Activated naive CD4-positive, alpha-beta T cell treated with anti-CD3 and anti-CD28 coated beads for 36 hours (primary cell): Measurements from ENCODE around the gene ZFAND6. TPM values are rescaled to one million over a fixed set of nuclear protein-coding genes. Genes with fewer than 3 reads are reported as not detected.
A peak's percentile ranks its signal among the peaks of the same experiment; 100 is the strongest.
"Not testable (repeated sequence)": the region's sequence is repeated elsewhere in the genome, so short reads cannot be mapped to it uniquely, and the experiment has no call there.

Experiments used
- CTCF ChIA-PET: fragments of 350-600 bp; sonication (Branson Sonifier 250); formaldehyde crosslinking; loops from one replicate; lab custom pipeline; 2021; ENCODE audit warnings: antibody characterized with exemption; lab: Charles Lee
- DNase-seq: peaks from one replicate; pipeline ENCODE4 v3.0.0-alpha.2; 2020
- H3K27ac Mint-ChIP-seq: one replicate; pipeline ENCODE4 v1.8.0; 2021; ENCODE audit warnings: mild to moderate bottlenecking, mixed read lengths
- H3K27me3 Mint-ChIP-seq: one replicate; pipeline ENCODE4 v1.8.0; 2021; ENCODE audit warnings: low read depth, mixed read lengths
- H3K36me3 Mint-ChIP-seq: one replicate; pipeline ENCODE4 v1.8.0; 2021; ENCODE audit warnings: low read depth, mixed read lengths
- H3K4me1 Mint-ChIP-seq: one replicate; pipeline ENCODE4 v1.8.0; 2021; ENCODE audit warnings: low read depth, mixed read lengths
- H3K4me3 Mint-ChIP-seq: one replicate; pipeline ENCODE4 v1.8.0; 2021; ENCODE audit warnings: mild to moderate bottlenecking, moderate library complexity, mixed read lengths
- H3K9me3 Mint-ChIP-seq: one replicate; pipeline ENCODE4 v1.8.0; 2021; ENCODE audit warnings: mixed read lengths
- intact Hi-C: fragments of 100-400 bp; cut with micrococcal nuclease; formaldehyde crosslinking; loops from one replicate; pipeline ENCODE4 v1.15.1; 2023
- total RNA-seq, 2 experiments: library from RNA; stranded (reverse); gene quantifications; one replicate each; pipeline ENCODE4 v1.2.3, GENCODE V29; 2021

ZFAND6 gene
- total RNA-seq, 2 experiments from 2014 or later = 28.9 to 29.6 TPM

- CTCF ChIA-PET = interaction anchor here (0.7 kb wide), 1 partner anchor 19 kb away, joined by 6 read pairs; no protein-coding TSS in a partner anchor
- Mint-ChIP-seq H3K27ac (no peak overlapping the region), H3K9me3 (no peaks in the 10 kb centered on the region), H3K27me3 (no peaks in the 10 kb centered on the region), H3K36me3 (no peaks in the 10 kb centered on the region), H3K4me3 (no peak overlapping the region), H3K4me1 (peaks cover 11% of the 10 kb centered on the region)
- intact Hi-C loops = no loop called here
- DNase-seq = no peak
Measured at GRCh38 chr15:80026310-80026709, 33.2 kb upstream of the ZFAND6 start.

DNA sequence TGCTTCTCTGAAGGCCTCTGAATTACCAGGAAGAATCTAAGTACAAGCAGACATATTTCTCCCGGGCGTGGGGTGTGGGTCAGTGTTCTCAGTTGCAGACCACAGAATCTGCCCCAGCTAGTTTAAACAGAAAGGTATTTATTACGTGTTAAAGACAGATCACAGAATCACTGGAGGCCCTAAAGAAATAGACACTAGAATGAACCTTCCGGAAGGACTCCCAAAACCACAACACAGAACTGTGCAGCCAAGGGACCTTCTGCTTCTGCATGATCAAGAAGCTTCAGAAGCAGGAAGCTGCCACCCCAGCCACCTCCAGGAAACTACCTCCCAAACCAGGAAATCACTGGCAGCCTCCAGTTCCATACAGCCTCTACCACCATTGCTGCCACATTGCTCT lies 32.7 kb upstream of the ZFAND6 start:
- DNase-seq = peak; percentile 39
- CTCF ChIA-PET = no interaction called here
- no peaks in the 10 kb centered on the region for H3K36me3 Mint-ChIP-seq
- peaks cover 12% of the 10 kb centered on the region for H3K4me1 Mint-ChIP-seq
- intact Hi-C loops = no loop called here
- H3K27ac Mint-ChIP-seq = no peak overlapping the region
- H3K27me3 Mint-ChIP-seq = no peaks in the 10 kb centered on the region
- H3K4me3 Mint-ChIP-seq = no peak overlapping the region
- H3K9me3 Mint-ChIP-seq = no peaks in the 10 kb centered on the region

DNA sequence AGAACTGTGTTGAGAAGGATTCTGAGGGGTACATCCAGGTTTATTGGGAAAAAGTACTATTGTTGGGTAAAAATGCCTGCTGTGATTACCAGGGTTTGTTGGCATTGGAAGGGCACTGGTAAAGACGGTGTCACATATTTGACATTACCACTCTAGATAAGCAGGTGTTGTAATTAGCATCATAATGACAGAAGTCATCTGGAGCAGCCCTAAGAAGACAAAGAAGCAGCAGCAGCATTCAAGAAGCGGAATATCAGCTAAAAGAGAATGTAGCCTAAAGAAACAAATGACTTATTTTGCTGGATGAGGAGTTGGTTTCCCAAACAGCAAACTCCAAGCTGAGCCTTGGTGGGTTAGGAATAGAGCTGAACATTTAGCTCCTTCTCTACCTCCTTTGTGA lies 30.5 kb upstream of the ZFAND6 start:
- no peak overlapping the region for H3K27ac Mint-ChIP-seq
- peaks cover 28% of the 10 kb centered on the region for H3K4me1 Mint-ChIP-seq
- H3K4me3 Mint-ChIP-seq = no peak overlapping the region
- no peak for DNase-seq
- H3K27me3 Mint-ChIP-seq = no peaks in the 10 kb centered on the region
- CTCF ChIA-PET = interaction anchor here (0.6 kb wide), 2 partner anchors 130 to 219 kb away, joined by 3 to 4 read pairs; no protein-coding TSS in a partner anchor
- no peaks in the 10 kb centered on the region for H3K9me3 Mint-ChIP-seq
- H3K36me3 Mint-ChIP-seq = no peaks in the 10 kb centered on the region
- intact Hi-C loops = no loop called here

- peaks cover 22% of the 10 kb centered on the region for H3K4me1 Mint-ChIP-seq
- no peak overlapping the region for H3K27ac Mint-ChIP-seq
- intact Hi-C loops = loop anchor here (1.0 to 2.0 kb wide), 2 partner anchors 61 to 73 kb away; partner anchors contain the start of gene BCL2A1
- H3K9me3 Mint-ChIP-seq = no peaks in the 10 kb centered on the region
- H3K27me3 Mint-ChIP-seq = no peaks in the 10 kb centered on the region
- H3K4me3 Mint-ChIP-seq = no peak overlapping the region
- CTCF ChIA-PET = no interaction called here
- no peaks in the 10 kb centered on the region for H3K36me3 Mint-ChIP-seq
- peak; percentile 58 for DNase-seq
Measured at GRCh38 chr15:80031841-80032240, 27.6 kb upstream of the ZFAND6 start.

DNA sequence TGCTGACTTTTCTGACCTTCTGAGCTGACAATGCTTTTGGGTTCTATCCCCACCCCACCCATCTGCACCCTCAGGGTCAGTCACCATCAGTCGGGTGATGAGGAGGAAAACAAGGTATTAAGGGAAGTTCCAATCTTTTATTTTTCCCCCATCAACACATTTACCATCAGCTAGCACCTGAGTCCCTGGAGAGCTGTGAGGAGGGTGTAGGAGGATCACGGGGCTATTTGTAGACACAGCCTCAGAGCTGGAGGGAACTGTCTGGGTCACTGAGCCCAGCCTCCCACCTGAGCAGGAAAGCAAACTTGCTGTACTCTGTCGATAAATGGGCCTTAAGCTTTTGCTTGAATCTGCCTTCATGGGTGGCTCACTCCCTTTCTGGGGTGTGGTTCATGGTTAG lies 24.8 kb upstream of the ZFAND6 start:
- no peak overlapping the region for H3K27ac Mint-ChIP-seq

GRCh38 chr15:80036071-80036470 lies 23.4 kb upstream of the ZFAND6 start:
- CTCF ChIA-PET = interaction anchor here (1.3 kb wide), 1 partner anchor 183 kb away, joined by 3 read pairs; no protein-coding TSS in a partner anchor

More for the DNA sequence above, 24.8 kb upstream of the ZFAND6 start:
- H3K36me3 Mint-ChIP-seq = no peaks in the 10 kb centered on the region
- intact Hi-C loops = loop anchor here (1.0 kb wide), 1 partner anchor 111 kb away; no protein-coding TSS in a partner anchor
- no peak overlapping the region for H3K4me3 Mint-ChIP-seq
- H3K9me3 Mint-ChIP-seq = no peaks in the 10 kb centered on the region
- peaks cover 19% of the 10 kb centered on the region for H3K4me1 Mint-ChIP-seq
- CTCF ChIA-PET = interaction anchor here (1.1 kb wide), 1 partner anchor 181 kb away, joined by 3 read pairs; no protein-coding TSS in a partner anchor
- H3K27me3 Mint-ChIP-seq = no peaks in the 10 kb centered on the region
- no peak for DNase-seq

DNA sequence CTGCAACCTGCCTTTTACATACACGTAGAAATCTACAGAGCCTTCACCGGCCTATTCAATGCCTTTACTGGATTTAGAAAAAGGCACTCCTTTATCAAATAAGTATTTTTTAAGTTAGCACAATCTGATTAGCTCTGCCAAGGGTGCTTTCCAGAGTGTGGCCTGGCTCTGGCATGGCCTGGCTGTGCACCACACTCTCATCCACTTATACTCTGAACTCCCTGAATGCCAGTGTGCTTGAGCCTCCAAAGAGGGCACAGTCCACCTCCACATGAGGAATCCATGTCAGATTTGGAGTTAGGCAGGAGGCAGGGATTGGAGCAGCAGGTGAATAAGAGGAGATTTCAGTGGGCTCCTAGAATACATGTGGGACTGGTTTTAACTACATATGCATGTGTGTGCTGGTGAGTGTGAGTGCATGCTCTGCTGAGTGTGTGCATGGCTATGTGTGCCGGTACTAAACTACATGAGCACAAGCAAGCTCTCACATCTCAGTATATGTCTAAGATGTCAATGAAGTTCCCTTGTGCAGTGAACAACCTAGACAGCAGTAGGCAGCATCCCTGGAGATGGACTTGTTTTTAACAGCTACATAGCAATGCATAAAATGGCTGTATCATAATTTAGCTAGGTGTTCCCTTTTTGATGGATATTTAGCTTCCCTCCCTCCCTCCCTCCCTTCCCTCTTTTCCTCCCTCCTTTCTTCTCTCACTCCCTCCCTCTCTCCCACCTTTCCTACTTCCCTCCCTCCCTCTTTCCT lies 17.8 kb upstream of the ZFAND6 start:
- CTCF ChIA-PET = interaction anchor here (0.6 kb wide), 1 partner anchor 20 kb away, joined by 4 read pairs; no protein-coding TSS in a partner anchor
- Mint-ChIP-seq H3K4me3 (no peak overlapping the region), H3K4me1 (no peaks in the 10 kb centered on the region), H3K36me3 (no peaks in the 10 kb centered on the region), H3K27me3 (no peaks in the 10 kb centered on the region), H3K9me3 (no peaks in the 10 kb centered on the region), H3K27ac (no peak overlapping the region)
- DNase-seq = no peak
- intact Hi-C loops = no loop called here

More at GRCh38 chr15:80036071-80036470, 23.4 kb upstream of the ZFAND6 start:
- peaks cover 19% of the 10 kb centered on the region for H3K4me1 Mint-ChIP-seq
- no peak overlapping the region for H3K27ac Mint-ChIP-seq
- intact Hi-C loops = no loop called here
- H3K27me3 Mint-ChIP-seq = no peaks in the 10 kb centered on the region
- no peaks in the 10 kb centered on the region for H3K36me3 Mint-ChIP-seq
- no peak for DNase-seq
- H3K4me3 Mint-ChIP-seq = no peak overlapping the region
- no peaks in the 10 kb centered on the region for H3K9me3 Mint-ChIP-seq

DNA sequence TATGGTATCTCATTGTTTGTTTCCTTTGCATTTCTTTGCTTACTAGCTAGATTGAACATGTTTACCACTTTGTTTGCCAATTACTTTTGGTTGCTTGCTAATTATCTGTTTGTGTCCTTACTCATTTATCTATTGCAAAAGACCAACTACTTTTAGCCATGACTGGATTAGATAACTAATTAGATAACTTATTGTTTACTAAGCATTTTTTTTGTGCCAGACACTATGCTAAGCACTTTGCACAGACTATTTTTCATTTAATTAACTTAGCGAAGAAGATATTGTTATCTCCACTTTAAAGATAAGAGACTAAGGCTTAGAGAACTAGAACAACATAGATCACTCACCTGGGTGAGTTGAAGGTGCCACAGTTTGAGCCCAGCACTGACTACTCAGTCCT lies 16.9 kb upstream of the ZFAND6 start:
- intact Hi-C loops = no loop called here
- no peak for DNase-seq
- H3K27ac Mint-ChIP-seq = no peak overlapping the region
- H3K27me3 Mint-ChIP-seq = no peaks in the 10 kb centered on the region
- no peaks in the 10 kb centered on the region for H3K9me3 Mint-ChIP-seq
- H3K4me3 Mint-ChIP-seq = no peak overlapping the region
- no peaks in the 10 kb centered on the region for H3K36me3 Mint-ChIP-seq
- H3K4me1 Mint-ChIP-seq = no peaks in the 10 kb centered on the region
- CTCF ChIA-PET = interaction anchor here (0.6 kb wide), 1 partner anchor 21 kb away, joined by 4 read pairs; no protein-coding TSS in a partner anchor

- DNase-seq, H3K36me3 Mint-ChIP-seq, H3K4me1 Mint-ChIP-seq, H3K27me3 Mint-ChIP-seq, intact Hi-C loops, H3K4me3 Mint-ChIP-seq, H3K9me3 Mint-ChIP-seq, CTCF ChIA-PET, H3K27ac Mint-ChIP-seq: not testable (repeated sequence)
Measured at GRCh38 chr15:80045219-80045618, 14.3 kb upstream of the ZFAND6 start.

GRCh38 chr15:80049046-80049445 lies 10.4 kb upstream of the ZFAND6 start:
- Mint-ChIP-seq H3K9me3 (no peaks in the 10 kb centered on the region), H3K27ac (no peak overlapping the region), H3K4me1 (no peaks in the 10 kb centered on the region), H3K27me3 (no peaks in the 10 kb centered on the region), H3K36me3 (no peaks in the 10 kb centered on the region), H3K4me3 (no peak overlapping the region)
- DNase-seq = no peak
- intact Hi-C loops = no loop called here
- CTCF ChIA-PET = interaction anchor here (0.7 to 1.4 kb wide), 3 partner anchors 12 to 100 kb away, joined by 3 to 6 read pairs (median 4); no protein-coding TSS in a partner anchor

- CTCF ChIA-PET = interaction anchor here (0.6 to 0.7 kb wide), 3 partner anchors 11 to 353 kb away, joined by 3 to 5 read pairs (median 3); no protein-coding TSS in a partner anchor
- no peak overlapping the region for H3K27ac Mint-ChIP-seq
Measured at GRCh38 chr15:80052597-80053304, 6.7 kb upstream of the ZFAND6 start.

DNA sequence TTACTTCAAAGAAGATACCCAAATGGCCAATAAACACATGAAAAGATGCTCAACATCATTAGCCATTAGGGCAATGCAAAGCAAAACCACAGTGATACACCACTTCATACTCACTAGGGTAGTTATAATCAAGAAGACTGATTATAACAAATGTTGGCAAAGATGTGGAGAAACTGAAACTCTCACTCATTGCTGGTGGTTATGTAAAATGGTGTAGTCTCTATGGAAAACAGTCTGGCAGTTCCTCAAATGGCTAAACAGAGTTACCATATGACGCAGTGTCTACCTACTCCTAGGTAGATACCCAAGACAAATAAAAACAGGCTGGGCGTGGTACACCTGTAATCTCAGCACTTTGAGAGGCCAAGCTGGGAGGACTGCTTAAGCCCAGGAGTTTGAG lies 3.5 kb upstream of the ZFAND6 start:
- Mint-ChIP-seq H3K9me3 (no peaks in the 10 kb centered on the region), H3K4me3 (no peak overlapping the region), H3K36me3 (no peaks in the 10 kb centered on the region), H3K27ac (no peak overlapping the region), H3K4me1 (peaks cover 5% of the 10 kb centered on the region), H3K27me3 (no peaks in the 10 kb centered on the region)
- CTCF ChIA-PET = no interaction called here
- no peak for DNase-seq
- intact Hi-C loops = no loop called here

More at GRCh38 chr15:80052597-80053304, 6.7 kb upstream of the ZFAND6 start:
- Mint-ChIP-seq H3K4me3 (no peak overlapping the region), H3K36me3 (no peaks in the 10 kb centered on the region), H3K27me3 (no peaks in the 10 kb centered on the region), H3K4me1 (peaks cover 2% of the 10 kb centered on the region), H3K9me3 (no peaks in the 10 kb centered on the region)
- DNase-seq = no peak
- intact Hi-C loops = no loop called here
